H9 (cell line): ENCODE results near the gene SPSB4. TPM values are rescaled to one million over a fixed set of nuclear protein-coding genes. Genes with fewer than 3 reads are reported as not detected.

ENCODE experiments used
- DNase-seq: peaks from one replicate; pipeline ENCODE4 v3.0.0-alpha.2; 2017
- H2AFZ ChIP-seq: one replicate; pipeline ENCODE4 v1.6.1; 2013; ENCODE audit warnings: mild to moderate bottlenecking, low read length, control low read depth, moderate library complexity
- H2AK5ac ChIP-seq: 2 replicates; pipeline ENCODE4 v1.6.1; 2013; ENCODE audit warnings: low read length, control low read depth, mixed read lengths; ENCODE audit not compliant: insufficient read length
- H2BK120ac ChIP-seq: one replicate; pipeline ENCODE4 v1.6.1; 2013; ENCODE audit warnings: low read depth, mild to moderate bottlenecking, low read length, control low read depth, inconsistent platforms; ENCODE audit not compliant: poor library complexity, severe bottlenecking
- H2BK12ac ChIP-seq: 2 replicates; pipeline ENCODE4 v1.6.1; 2013; ENCODE audit warnings: low read length, control low read depth, mixed read lengths, low read depth; ENCODE audit not compliant: insufficient read length
- H2BK15ac ChIP-seq: 2 replicates; pipeline ENCODE4 v1.6.1; 2013; ENCODE audit warnings: low read depth, low read length, control low read depth
- H2BK20ac ChIP-seq: one replicate; pipeline ENCODE4 v1.6.1; 2013; ENCODE audit warnings: low read depth, mild to moderate bottlenecking, low read length, control low read depth, inconsistent platforms; ENCODE audit not compliant: poor library complexity, severe bottlenecking
- H2BK5ac ChIP-seq: 2 replicates; pipeline ENCODE4 v1.6.1; 2013; ENCODE audit warnings: low read length, control low read depth, mixed read lengths; ENCODE audit not compliant: insufficient read length
- H3K14ac ChIP-seq: 2 replicates; pipeline ENCODE4 v1.6.1; 2013; ENCODE audit warnings: low read length, control low read depth; ENCODE audit not compliant: insufficient read depth
- H3K18ac ChIP-seq: 2 replicates; pipeline ENCODE4 v1.6.1; 2013; ENCODE audit warnings: low read depth, mild to moderate bottlenecking, mixed read lengths, low read length, control low read depth; ENCODE audit not compliant: insufficient read length
- H3K23ac ChIP-seq: 2 replicates; pipeline ENCODE4 v1.6.1; 2013; ENCODE audit warnings: low read length, control low read depth, mixed read lengths, low read depth; ENCODE audit not compliant: insufficient read length
- H3K23me2 ChIP-seq: 2 replicates; pipeline ENCODE4 v1.6.1; 2013; ENCODE audit warnings: low read depth, mild to moderate bottlenecking, mixed read lengths, low read length, control low read depth; ENCODE audit not compliant: insufficient read length, poor library complexity, severe bottlenecking
- H3K27ac ChIP-seq: 2 replicates; pipeline ENCODE4 v1.5.1; 2013; ENCODE audit warnings: low read length, control low read depth, mixed read lengths, low read depth; ENCODE audit not compliant: insufficient read length
- H3K27me3 ChIP-seq: 2 replicates; pipeline ENCODE4 v1.6.1; 2013; ENCODE audit warnings: low read length, control low read depth, inconsistent platforms; ENCODE audit not compliant: insufficient read depth
- H3K4ac ChIP-seq: 2 replicates; pipeline ENCODE4 v1.6.1; 2013; ENCODE audit warnings: low read depth, mild to moderate bottlenecking, control low read depth, inconsistent platforms, low read length, moderate library complexity
- H3K4me1 ChIP-seq: 2 replicates; pipeline ENCODE4 v1.6.1; 2013; ENCODE audit warnings: low read length, control low read depth, inconsistent platforms; ENCODE audit not compliant: insufficient read depth
- H3K4me2 ChIP-seq: 2 replicates; pipeline ENCODE4 v1.6.1; 2013; ENCODE audit warnings: low read length, control low read depth, mixed read lengths; ENCODE audit not compliant: insufficient read length, insufficient read depth
- H3K56ac ChIP-seq: 2 replicates; pipeline ENCODE4 v1.6.1; 2013; ENCODE audit warnings: low read depth, mild to moderate bottlenecking, mixed read lengths, low read length, control low read depth; ENCODE audit not compliant: insufficient read length
- H3K79me1 ChIP-seq: 2 replicates; pipeline ENCODE4 v1.6.1; 2013; ENCODE audit warnings: low read depth, mild to moderate bottlenecking, moderate library complexity, low read length, control low read depth, inconsistent platforms; ENCODE audit not compliant: insufficient read depth, poor library complexity, severe bottlenecking
- H3K79me2 ChIP-seq: 2 replicates; pipeline ENCODE4 v1.6.1; 2013; ENCODE audit warnings: low read length, control low read depth, inconsistent platforms; ENCODE audit not compliant: insufficient read depth
- H3K9ac ChIP-seq: 2 replicates; pipeline ENCODE4 v1.6.1; 2013; ENCODE audit warnings: low read length, control low read depth, mixed read lengths; ENCODE audit not compliant: insufficient read length; ENCODE audit errors: extremely low read depth
- H3K9me3 ChIP-seq: one replicate; pipeline ENCODE4 v1.6.1; 2013; ENCODE audit warnings: low read depth, low read length, inconsistent platforms; ENCODE audit not compliant: control insufficient read depth
- H3T11ph ChIP-seq: one replicate; pipeline ENCODE4 v1.6.1; 2013; ENCODE audit warnings: mild to moderate bottlenecking, low read length, control low read depth, inconsistent platforms
- H4K20me1 ChIP-seq: one replicate; pipeline ENCODE4 v1.6.1; 2013; ENCODE audit not compliant: control insufficient read depth, insufficient read length, insufficient read depth
- H4K5ac ChIP-seq: 2 replicates; pipeline ENCODE4 v1.6.1; 2013; ENCODE audit warnings: low read depth, mild to moderate bottlenecking, mixed read lengths, low read length, control low read depth; ENCODE audit not compliant: insufficient read length
- H4K8ac ChIP-seq: replicated peaks from 2 replicates; pipeline ENCODE4 v1.6.1; 2013; ENCODE audit warnings: low read length, control low read depth, mixed read lengths, low read depth; ENCODE audit not compliant: insufficient read length
- H4K91ac ChIP-seq: 2 replicates; pipeline ENCODE4 v1.6.1; 2013; ENCODE audit warnings: low read depth, mild to moderate bottlenecking, moderate library complexity, mixed read lengths, low read length, control low read depth; ENCODE audit not compliant: insufficient read length
- H3K27ac Mint-ChIP-seq, 3 experiments: 2 replicates in 2 of 3; 3 replicates in 1 of 3; pipeline ENCODE4 v1.8.0; 2020 to 2021; ENCODE audit warnings: mixed read lengths in 3 of 3, mild to moderate bottlenecking in 1 of 3, moderate library complexity in 1 of 3
- H3K27me3 Mint-ChIP-seq: 2 replicates; pipeline ENCODE4 v1.8.0; 2021; ENCODE audit warnings: low read depth, mild to moderate bottlenecking, moderate library complexity, mixed read lengths
- H3K36me3 Mint-ChIP-seq, 3 experiments: 2 replicates in 2 of 3; 3 replicates in 1 of 3; pipeline ENCODE4 v1.8.0; 2020 to 2021; ENCODE audit warnings: low read depth in 3 of 3, mixed read lengths in 3 of 3; ENCODE audit not compliant: insufficient read depth in 1 of 3
- H3K4me1 Mint-ChIP-seq, 2 experiments: 2 replicates each; pipeline ENCODE4 v1.8.0; 2020; ENCODE audit warnings: mixed read lengths in 2 of 2
- H3K4me3 Mint-ChIP-seq, 2 experiments: 2 replicates in 1 of 2; 3 replicates in 1 of 2; pipeline ENCODE4 v1.8.0; 2020 to 2021; ENCODE audit warnings: mild to moderate bottlenecking in 2 of 2, mixed read lengths in 2 of 2, moderate library complexity in 1 of 2
- H3K9me3 Mint-ChIP-seq, 2 experiments: 2 replicates in 1 of 2; 3 replicates in 1 of 2; pipeline ENCODE4 v1.8.0; 2020; ENCODE audit warnings: mild to moderate bottlenecking in 2 of 2, mixed read lengths in 2 of 2, moderate library complexity in 1 of 2
- WGBS: extraction: QIAGEN DNeasy Blood & Tissue Kit; methylation state at CpG from one replicate; pipeline ENCODE4 v1.1.7; 2013; ENCODE audit warnings: missing lambda C conversion rate, low lambda C conversion rate, mixed read lengths; ENCODE audit not compliant: insufficient read length; ENCODE audit errors: extremely low coverage; 5-methylcytosine and 5-hydroxymethylcytosine counted together
- total RNA-seq: library from RNA; stranded (reverse); gene quantifications from 2 replicates; pipeline ENCODE4 v1.2.1, GENCODE V29; 2021
- TF ChIP-seq, protein P1 (sequence below): fragments of 200-600 bp; sonication (generic); conservative IDR thresholded peaks from 3 replicates; pipeline ENCODE4 v1.8.0; 2021; ENCODE audit warnings: antibody characterized with exemption, mild to moderate bottlenecking

The SPSB4 gene
- total RNA-seq, 1 experiment from 2014 or later: 6.2 TPM

DNA sequence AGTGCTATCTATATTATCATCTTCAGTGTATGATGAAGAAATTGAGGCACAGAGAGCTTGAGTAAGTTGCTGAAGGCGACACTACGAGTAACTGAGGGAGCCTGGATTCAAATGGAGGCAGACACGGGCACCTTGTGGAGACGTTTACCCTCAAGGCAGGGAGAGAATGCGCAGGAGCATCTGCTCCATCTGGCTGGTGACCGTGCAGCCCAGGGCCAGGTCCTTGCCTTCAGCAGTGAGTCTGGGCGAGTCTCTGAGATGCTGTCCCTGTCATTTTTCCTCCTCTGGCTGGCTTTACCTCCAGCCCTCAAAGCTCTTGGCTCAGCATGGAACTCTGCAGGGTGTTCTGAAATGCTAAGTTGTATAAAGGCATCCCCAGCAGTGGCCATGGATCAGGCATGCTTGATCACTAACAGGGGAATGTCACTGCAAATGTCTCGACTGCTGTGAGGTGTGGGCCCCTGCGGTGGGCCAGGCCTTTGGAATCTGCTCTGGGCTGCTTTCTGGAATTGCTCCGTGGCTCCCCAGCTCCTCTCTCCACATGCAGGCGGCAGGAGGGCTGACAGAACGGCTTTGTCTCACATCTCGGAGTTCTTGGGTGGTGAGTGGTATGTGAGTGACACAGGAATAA lies 19.7 kb downstream of the SPSB4 start:
- no peak overlapping the region for H2BK20ac ChIP-seq
- no peaks in the 10 kb centered on the region for H3K9me3 ChIP-seq
- no peaks in the 10 kb centered on the region; a peak in 1 of 5 replicates for H3K9me3 Mint-ChIP-seq
- no peak overlapping the region for H3K14ac ChIP-seq
- H4K8ac ChIP-seq: no peak overlapping the region
- no peak overlapping the region for H4K91ac ChIP-seq
- H3K18ac ChIP-seq: no peak overlapping the region
- no peak overlapping the region for H3K56ac ChIP-seq
- peaks cover 0 to 4% (median 0%) of the 10 kb centered on the region in 3 experiments; a peak in 4 of 7 replicates for H3K36me3 Mint-ChIP-seq
- H3K9ac ChIP-seq: no peak overlapping the region
- no peak overlapping the region for H2AK5ac ChIP-seq
- no peak overlapping the region for H2BK12ac ChIP-seq
- no peak overlapping the region for H4K5ac ChIP-seq
- H2BK120ac ChIP-seq: no peak overlapping the region
- no peaks in the 10 kb centered on the region for H3K79me2 ChIP-seq
- no peak overlapping the region for H3K23ac ChIP-seq
- TF ChIP-seq, protein P1, sequence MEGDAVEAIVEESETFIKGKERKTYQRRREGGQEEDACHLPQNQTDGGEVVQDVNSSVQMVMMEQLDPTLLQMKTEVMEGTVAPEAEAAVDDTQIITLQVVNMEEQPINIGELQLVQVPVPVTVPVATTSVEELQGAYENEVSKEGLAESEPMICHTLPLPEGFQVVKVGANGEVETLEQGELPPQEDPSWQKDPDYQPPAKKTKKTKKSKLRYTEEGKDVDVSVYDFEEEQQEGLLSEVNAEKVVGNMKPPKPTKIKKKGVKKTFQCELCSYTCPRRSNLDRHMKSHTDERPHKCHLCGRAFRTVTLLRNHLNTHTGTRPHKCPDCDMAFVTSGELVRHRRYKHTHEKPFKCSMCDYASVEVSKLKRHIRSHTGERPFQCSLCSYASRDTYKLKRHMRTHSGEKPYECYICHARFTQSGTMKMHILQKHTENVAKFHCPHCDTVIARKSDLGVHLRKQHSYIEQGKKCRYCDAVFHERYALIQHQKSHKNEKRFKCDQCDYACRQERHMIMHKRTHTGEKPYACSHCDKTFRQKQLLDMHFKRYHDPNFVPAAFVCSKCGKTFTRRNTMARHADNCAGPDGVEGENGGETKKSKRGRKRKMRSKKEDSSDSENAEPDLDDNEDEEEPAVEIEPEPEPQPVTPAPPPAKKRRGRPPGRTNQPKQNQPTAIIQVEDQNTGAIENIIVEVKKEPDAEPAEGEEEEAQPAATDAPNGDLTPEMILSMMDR: no peak
- no peaks in the 10 kb centered on the region for H3K79me1 ChIP-seq
- peaks cover 57% of the 10 kb centered on the region for H3K27me3 Mint-ChIP-seq
- H3K4me1 ChIP-seq: peaks cover 37% of the 10 kb centered on the region
- H3K27ac ChIP-seq: no peak overlapping the region
- no CpG with 5 or more reads among the region's 13 CpGs for WGBS
- no peaks in the 10 kb centered on the region for H3K23me2 ChIP-seq
- no peak overlapping the region for H2BK15ac ChIP-seq
- H2AFZ ChIP-seq: no peak overlapping the region
- peak overlapping the region in 1 of 2 experiments; percentile 63; a peak in 3 of 5 replicates for H3K4me3 Mint-ChIP-seq
- H3K27ac Mint-ChIP-seq: peak overlapping the region in 1 of 3 experiments; percentile 33; a peak in 1 of 7 replicates
- H3K4me2 ChIP-seq: peak overlapping the region; percentile 30
- no peak overlapping the region for H2BK5ac ChIP-seq
- no peak overlapping the region for H3K4ac ChIP-seq
- H3T11ph ChIP-seq: no peak overlapping the region
- no peaks in the 10 kb centered on the region for H4K20me1 ChIP-seq
- H3K27me3 ChIP-seq: no peaks in the 10 kb centered on the region; the same call in 1 of the 2 replicates
- peak; percentile 91 for DNase-seq
- peaks cover 67% of the 10 kb centered on the region in 2 experiments for H3K4me1 Mint-ChIP-seq
